Calu3 (cell line): ENCODE results near the gene ADGRA1. TPM values are rescaled to one million over a fixed set of nuclear protein-coding genes. Genes with fewer than 3 reads are reported as not detected.
"Not testable (repeated sequence)": the region's sequence is repeated elsewhere in the genome, so short reads cannot be mapped to it uniquely, and the experiment has no call there.

ENCODE experiments used
- BruUV-seq: library from RNA; stranded (reverse); fragments of 400-500 nt; replicated peaks from 2 replicates; lab custom pipeline; 2021; lab: Mats Ljungman, UMichigan
- CTCF ChIA-PET: fragments of 300-600 bp; sonication (Branson Sonifier 250); formaldehyde crosslinking; loops from one replicate; lab custom pipeline; 2022; ENCODE audit warnings: antibody characterized with exemption; lab: Charles Lee
- DNase-seq: peaks from one replicate; pipeline ENCODE4 v3.0.0; 2022
- H3K27ac Mint-ChIP-seq: one replicate; pipeline ENCODE4 v1.8.0; 2022; ENCODE audit warnings: mixed read lengths; ENCODE audit not compliant: unreplicated experiment
- H3K27me3 Mint-ChIP-seq: one replicate; pipeline ENCODE4 v1.8.0; 2022; ENCODE audit warnings: mixed read lengths; ENCODE audit not compliant: unreplicated experiment
- H3K36me3 Mint-ChIP-seq: one replicate; pipeline ENCODE4 v1.8.0; 2022; ENCODE audit warnings: mild to moderate bottlenecking, moderate library complexity, mixed read lengths; ENCODE audit not compliant: insufficient read depth, unreplicated experiment
- H3K4me1 Mint-ChIP-seq: one replicate; pipeline ENCODE4 v1.8.0; 2022; ENCODE audit warnings: mild to moderate bottlenecking, low read depth, mixed read lengths; ENCODE audit not compliant: unreplicated experiment
- H3K4me3 Mint-ChIP-seq: one replicate; pipeline ENCODE4 v1.8.0; 2022; ENCODE audit warnings: mild to moderate bottlenecking, low read depth, moderate library complexity, mixed read lengths; ENCODE audit not compliant: unreplicated experiment
- H3K9me3 Mint-ChIP-seq: one replicate; pipeline ENCODE4 v1.8.0; 2022; ENCODE audit warnings: low read depth, mixed read lengths; ENCODE audit not compliant: unreplicated experiment
- intact Hi-C: fragments of 100-400 bp; cut with micrococcal nuclease; formaldehyde crosslinking; loops from one replicate; pipeline ENCODE4 v1.10.0; 2022; ENCODE audit not compliant: unreplicated experiment
- total RNA-seq: library from RNA; stranded (reverse); gene quantifications from 2 replicates; pipeline ENCODE4 v1.2.3, GENCODE V29; 2022
- TF ChIP-seq, protein P1 (sequence below): fragments of 200-600 bp; IDR thresholded peaks from one replicate; pipeline ENCODE4 v1.8.0; 2022; ENCODE audit warnings: antibody characterized with exemption; ENCODE audit not compliant: unreplicated experiment

ADGRA1 gene
- total RNA-seq, 1 experiment from 2014 or later, result not detected

DNA sequence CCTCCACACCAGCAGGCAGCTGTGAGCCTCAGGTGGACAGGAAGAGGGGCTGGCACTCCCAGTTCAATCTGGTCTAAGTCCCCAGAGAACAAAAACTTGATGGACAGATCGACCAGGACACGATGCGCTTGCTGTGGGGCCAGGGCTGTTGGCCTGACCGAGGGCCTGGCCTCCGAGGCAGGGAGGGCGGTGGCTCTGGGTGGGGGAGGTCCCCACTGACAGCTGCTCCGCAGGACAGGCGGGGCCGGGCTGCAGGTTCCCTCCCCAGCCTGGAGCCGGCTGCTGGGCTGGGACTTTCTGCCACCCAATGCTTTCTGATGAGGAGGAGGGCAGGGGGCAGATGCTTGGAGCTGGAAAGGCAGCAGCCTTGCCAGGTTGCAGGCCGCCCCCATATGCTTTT is 37.4 kb upstream of the ADGRA1 start:
- CTCF ChIA-PET, result no interaction called here
- no peak for DNase-seq
- no peaks in the 10 kb centered on the region for H3K4me1 Mint-ChIP-seq

DNA sequence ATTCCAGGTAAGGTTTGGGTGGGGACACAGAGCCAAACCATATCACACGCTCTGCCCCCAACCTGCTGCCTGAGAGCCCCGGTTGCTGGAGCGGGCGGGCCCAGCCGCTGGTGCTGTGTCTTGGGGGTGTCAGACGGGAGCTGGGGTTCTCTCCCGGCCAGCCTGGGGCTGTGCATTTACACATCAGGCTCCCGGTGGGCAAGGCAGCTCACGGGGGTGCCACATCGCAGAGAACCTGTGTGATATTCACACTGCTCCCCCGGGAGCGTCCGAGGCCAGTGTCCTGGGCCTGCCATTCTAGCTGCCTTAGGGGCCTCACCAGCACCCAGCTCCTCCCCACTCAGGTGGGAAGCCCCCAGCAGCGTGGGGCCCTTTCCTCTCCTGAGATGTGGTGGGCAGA is 35.6 kb upstream of the ADGRA1 start:
- Mint-ChIP-seq H3K27ac (no peak overlapping the region), H3K9me3 (no peaks in the 10 kb centered on the region), H3K4me3 (no peak overlapping the region), H3K4me1 (no peaks in the 10 kb centered on the region), H3K27me3 (peaks cover 29% of the 10 kb centered on the region), H3K36me3 (no peaks in the 10 kb centered on the region)
- CTCF ChIA-PET, result interaction anchor here (0.5 kb wide), 1 partner anchor 803 kb away, joined by 4 read pairs; no protein-coding TSS in a partner anchor
- TF ChIP-seq, protein P1, sequence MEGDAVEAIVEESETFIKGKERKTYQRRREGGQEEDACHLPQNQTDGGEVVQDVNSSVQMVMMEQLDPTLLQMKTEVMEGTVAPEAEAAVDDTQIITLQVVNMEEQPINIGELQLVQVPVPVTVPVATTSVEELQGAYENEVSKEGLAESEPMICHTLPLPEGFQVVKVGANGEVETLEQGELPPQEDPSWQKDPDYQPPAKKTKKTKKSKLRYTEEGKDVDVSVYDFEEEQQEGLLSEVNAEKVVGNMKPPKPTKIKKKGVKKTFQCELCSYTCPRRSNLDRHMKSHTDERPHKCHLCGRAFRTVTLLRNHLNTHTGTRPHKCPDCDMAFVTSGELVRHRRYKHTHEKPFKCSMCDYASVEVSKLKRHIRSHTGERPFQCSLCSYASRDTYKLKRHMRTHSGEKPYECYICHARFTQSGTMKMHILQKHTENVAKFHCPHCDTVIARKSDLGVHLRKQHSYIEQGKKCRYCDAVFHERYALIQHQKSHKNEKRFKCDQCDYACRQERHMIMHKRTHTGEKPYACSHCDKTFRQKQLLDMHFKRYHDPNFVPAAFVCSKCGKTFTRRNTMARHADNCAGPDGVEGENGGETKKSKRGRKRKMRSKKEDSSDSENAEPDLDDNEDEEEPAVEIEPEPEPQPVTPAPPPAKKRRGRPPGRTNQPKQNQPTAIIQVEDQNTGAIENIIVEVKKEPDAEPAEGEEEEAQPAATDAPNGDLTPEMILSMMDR, result no peak
- DNase-seq, result no peak
- intact Hi-C loops, result no loop called here
- no TSS peak for BruUV-seq

More for the DNA sequence above, 37.4 kb upstream of the ADGRA1 start:
- intact Hi-C loops, result no loop called here
- Mint-ChIP-seq H3K4me3 (no peak overlapping the region), H3K36me3 (no peaks in the 10 kb centered on the region), H3K9me3 (no peaks in the 10 kb centered on the region), H3K27ac (no peak overlapping the region), H3K27me3 (peaks cover 35% of the 10 kb centered on the region)
- BruUV-seq, result no TSS peak
- TF ChIP-seq, protein P1, result no peak

DNA sequence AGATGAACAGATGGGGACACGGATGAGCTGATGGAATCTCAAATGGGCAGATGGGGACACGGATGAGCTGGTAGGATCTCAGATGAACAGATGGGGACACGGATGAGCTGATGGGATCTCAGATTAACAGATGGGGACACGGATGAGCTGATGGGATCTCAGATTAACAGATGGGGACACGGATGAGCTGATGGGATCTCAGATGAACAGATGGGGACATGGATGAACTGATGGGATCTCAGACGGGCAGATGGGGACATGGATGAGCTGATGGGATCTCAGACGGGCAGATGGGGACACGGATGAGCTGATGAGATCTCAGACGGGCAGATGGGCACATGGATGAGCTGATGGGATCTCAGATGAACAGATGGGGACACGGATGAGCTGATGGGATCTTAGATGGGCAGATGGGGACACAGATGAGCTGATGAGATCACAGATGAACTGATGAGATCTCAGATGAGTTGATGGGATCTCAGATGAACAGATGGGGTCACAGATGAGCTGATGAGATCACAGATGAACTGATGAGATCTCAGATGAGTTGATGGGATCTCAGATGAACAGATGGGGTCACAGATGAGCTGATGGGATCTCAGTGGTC is 34.1 kb upstream of the ADGRA1 start:
- H3K36me3 Mint-ChIP-seq, BruUV-seq, intact Hi-C loops, H3K27ac Mint-ChIP-seq, H3K9me3 Mint-ChIP-seq, DNase-seq, H3K4me3 Mint-ChIP-seq, H3K4me1 Mint-ChIP-seq, CTCF ChIA-PET: not testable (repeated sequence)
- peaks cover 33% of the 10 kb centered on the region for H3K27me3 Mint-ChIP-seq

DNA sequence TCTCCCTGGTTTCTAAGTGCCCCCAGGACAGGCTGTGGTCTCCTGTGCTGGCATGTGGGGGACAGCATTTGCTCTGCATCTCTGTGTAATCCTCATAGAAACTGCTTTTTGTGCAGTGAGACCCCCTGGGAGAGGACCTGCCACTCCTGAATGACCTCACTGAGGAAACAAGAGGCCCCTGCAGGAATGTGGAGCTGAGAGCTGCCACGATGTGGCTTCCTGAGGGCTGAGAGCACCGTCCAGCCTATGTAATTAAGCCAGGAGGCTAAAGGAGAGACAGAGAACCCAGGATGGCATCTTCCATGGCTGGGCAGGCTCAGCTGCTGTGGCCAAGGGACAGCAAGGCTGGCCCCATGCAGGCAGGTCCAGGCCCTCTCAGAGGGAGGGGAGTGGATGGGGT is 32.3 kb upstream of the ADGRA1 start:
- no TSS peak for BruUV-seq
- CTCF ChIA-PET, result no interaction called here
- no peak for DNase-seq
- TF ChIP-seq, protein P1, result no peak
- H3K27me3 Mint-ChIP-seq, result peaks cover 38% of the 10 kb centered on the region
- intact Hi-C loops, result no loop called here
- no peaks in the 10 kb centered on the region for H3K9me3 Mint-ChIP-seq
- no peaks in the 10 kb centered on the region for H3K36me3 Mint-ChIP-seq
- H3K4me1 Mint-ChIP-seq, result no peaks in the 10 kb centered on the region
- no peak overlapping the region for H3K27ac Mint-ChIP-seq
- no peak overlapping the region for H3K4me3 Mint-ChIP-seq

DNA sequence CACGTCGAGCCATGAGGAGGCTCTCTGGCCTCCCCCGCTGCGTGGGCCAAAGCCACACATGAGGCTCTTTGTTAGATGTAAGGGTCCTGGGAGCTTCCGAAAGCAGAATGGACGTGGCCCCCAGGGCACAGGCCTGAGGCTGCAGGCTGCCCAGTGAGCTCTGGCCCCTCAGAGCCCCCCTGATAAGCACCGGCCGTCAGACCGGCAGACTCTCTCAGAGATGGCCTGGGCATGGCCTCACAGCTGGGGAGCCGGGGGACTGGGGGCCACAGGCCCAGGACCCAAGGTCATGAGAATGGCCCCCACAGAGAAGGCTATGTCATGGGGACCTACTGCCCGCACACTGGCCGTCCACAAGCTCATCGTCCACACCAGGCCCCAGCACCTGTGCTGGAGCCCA is 31.7 kb upstream of the ADGRA1 start:
- no peak for DNase-seq
- Mint-ChIP-seq H3K4me3 (no peak overlapping the region), H3K27me3 (peaks cover 38% of the 10 kb centered on the region), H3K27ac (no peak overlapping the region), H3K4me1 (no peaks in the 10 kb centered on the region), H3K36me3 (no peaks in the 10 kb centered on the region), H3K9me3 (no peaks in the 10 kb centered on the region)
- no TSS peak for BruUV-seq
- CTCF ChIA-PET, result no interaction called here
- intact Hi-C loops, result no loop called here
- TF ChIP-seq, protein P1, result no peak
